Sigmoid colon (tissue), 4 donors: ENCODE measurements around the gene CCDC91.

Experiments used
- POLR2A ChIP-seq, 2 donors: fragments of 450-650 bp; IDR thresholded peaks; one replicate each; pipeline ENCODE4 v1.6.1; 2016; ENCODE audit warnings: antibody characterized with exemption in 2 of 2, mild to moderate bottlenecking in 2 of 2, moderate library complexity in 2 of 2
- POLR2AphosphoS5 ChIP-seq, 4 donors: sonication (generic); formaldehyde crosslinking; IDR thresholded peaks; one replicate each; pipeline ENCODE4 v1.6.1; 2017; ENCODE audit warnings: antibody characterized with exemption in 4 of 4
- TF ChIP-seq, protein P1 (sequence below), 4 experiments: fragments of 450-650 bp in 3 of 4; fragments of 200-600 bp in 1 of 4; IDR thresholded peaks; one replicate each; pipeline ENCODE4 v1.5.1; 2016 to 2019; ENCODE audit warnings: antibody characterized with exemption in 4 of 4, mild to moderate bottlenecking in 3 of 4, moderate library complexity in 2 of 4

DNA sequence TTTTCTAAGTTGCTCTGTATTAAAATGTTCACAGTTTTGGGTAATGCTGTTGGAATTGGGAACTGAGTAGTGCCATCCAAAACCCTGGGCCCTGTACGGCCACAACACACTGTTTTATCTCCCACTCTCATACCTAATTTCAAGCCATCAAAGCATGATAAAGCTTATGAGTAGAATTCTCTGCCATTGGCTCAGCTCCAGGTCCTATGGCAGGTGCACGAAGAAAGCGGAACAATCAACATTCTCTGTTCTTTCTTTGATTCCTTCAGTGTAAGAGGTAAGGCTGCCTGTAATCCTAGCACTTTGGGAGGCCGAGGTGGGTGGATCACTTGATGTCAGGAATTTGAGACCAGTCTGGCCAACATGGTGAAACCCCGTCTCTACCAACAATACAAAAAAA, 394.9 kb downstream of the CCDC91 start:
- TF ChIP-seq, protein P1, sequence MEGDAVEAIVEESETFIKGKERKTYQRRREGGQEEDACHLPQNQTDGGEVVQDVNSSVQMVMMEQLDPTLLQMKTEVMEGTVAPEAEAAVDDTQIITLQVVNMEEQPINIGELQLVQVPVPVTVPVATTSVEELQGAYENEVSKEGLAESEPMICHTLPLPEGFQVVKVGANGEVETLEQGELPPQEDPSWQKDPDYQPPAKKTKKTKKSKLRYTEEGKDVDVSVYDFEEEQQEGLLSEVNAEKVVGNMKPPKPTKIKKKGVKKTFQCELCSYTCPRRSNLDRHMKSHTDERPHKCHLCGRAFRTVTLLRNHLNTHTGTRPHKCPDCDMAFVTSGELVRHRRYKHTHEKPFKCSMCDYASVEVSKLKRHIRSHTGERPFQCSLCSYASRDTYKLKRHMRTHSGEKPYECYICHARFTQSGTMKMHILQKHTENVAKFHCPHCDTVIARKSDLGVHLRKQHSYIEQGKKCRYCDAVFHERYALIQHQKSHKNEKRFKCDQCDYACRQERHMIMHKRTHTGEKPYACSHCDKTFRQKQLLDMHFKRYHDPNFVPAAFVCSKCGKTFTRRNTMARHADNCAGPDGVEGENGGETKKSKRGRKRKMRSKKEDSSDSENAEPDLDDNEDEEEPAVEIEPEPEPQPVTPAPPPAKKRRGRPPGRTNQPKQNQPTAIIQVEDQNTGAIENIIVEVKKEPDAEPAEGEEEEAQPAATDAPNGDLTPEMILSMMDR (IDR thresholded peaks at IDR 0.05) = no peak
- no peak for TF ChIP-seq POLR2A (IDR thresholded peaks at IDR 0.05)
- TF ChIP-seq POLR2AphosphoS5 (IDR thresholded peaks at IDR 0.05) = no peak
